Astrocyte (in vitro differentiated cells and primary cell): ENCODE measurements around the gene LYST.

Experiments
- CTCF ChIP-seq: IDR thresholded peaks from 2 replicates; pipeline ENCODE4 v1.5.1; 2011; ENCODE audit warnings: low read depth, mild to moderate bottlenecking, inconsistent platforms, low read length, moderate library complexity; ENCODE audit not compliant: insufficient read depth
- EZH2 ChIP-seq: IDR thresholded peaks from 2 replicates; pipeline ENCODE4 v1.6.1; 2012; ENCODE audit warnings: mild to moderate bottlenecking, low read length, inconsistent platforms; ENCODE audit not compliant: insufficient read depth

- no peak for TF ChIP-seq CTCF
- TF ChIP-seq EZH2, result no peak
Measured at GRCh38 chr1:235790123-235790522, 76.6 kb downstream of the LYST start.
